ENCODE data around the gene MINDY4. TPM values are rescaled to one million over a fixed set of nuclear protein-coding genes. Genes with fewer than 3 reads are reported as not detected.

The MINDY4 gene
- total RNA-seq, 1 experiment from 2014 or later, result 2.1 TPM

DNA sequence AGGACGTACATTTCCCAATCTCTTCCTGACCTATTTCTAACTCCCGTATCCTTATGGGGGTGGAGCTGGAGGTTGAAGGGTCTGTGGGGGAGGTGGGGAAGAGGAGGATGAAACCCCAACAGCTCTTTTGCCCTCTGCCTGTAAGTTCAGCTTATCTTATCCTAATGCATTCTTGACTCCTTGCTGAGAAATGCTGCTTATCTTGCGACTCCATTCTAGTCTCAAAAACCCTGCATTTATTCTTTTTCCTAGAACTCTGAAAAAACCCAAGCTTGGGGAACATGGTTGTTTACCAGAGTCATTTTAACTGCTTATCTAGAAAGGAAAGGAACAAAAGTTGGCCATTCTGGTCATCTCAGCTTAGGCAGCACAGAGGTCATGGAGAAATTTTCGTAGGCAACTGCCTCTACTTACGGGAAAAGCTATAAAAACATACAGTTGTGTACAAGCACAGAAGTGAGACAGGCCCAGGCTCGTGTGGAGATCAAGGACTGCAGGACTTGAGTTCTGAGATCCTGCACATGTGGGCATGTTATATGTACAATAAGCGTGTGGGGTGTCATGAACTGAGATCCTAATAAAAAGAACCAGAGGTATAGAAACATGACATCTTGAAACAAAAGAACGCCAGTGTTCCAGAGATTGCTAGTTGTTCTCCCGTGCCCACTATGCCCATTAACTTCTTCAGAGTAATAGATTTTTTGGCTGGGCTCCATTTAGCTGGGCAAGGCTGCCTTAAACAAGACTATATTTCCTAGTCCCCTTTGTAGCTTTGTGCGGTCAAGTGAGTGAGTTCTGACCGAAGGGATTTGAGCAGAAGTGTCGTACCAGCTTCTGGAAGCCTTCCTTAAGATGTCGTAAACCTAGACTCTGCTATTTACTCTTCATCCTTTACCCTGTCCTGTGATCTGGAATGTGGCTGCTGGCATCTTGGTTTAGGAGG lies 9.7 kb upstream of the MINDY4 start:
- ChIA-PET POLR2A (no interaction called here), CTCF (no interaction called here)
- Mint-ChIP-seq H3K9me3 (ENCODE audit: unreplicated experiment) (no peaks in the 10 kb centered on the region), H3K4me1 (ENCODE audit: low read depth, unreplicated experiment) (peaks cover 11% of the 10 kb centered on the region), H3K4me3 (ENCODE audit: unreplicated experiment) (no peak overlapping the region), H3K36me3 (ENCODE audit: insufficient read depth, unreplicated experiment) (no peaks in the 10 kb centered on the region), H3K27ac (ENCODE audit: unreplicated experiment) (no peak overlapping the region), H3K27me3 (ENCODE audit: insufficient read depth, unreplicated experiment) (no peaks in the 10 kb centered on the region)
- Histone ChIP-seq H3K4me3 (ENCODE audit: low read depth, low read length) (no peak overlapping the region), H3K4me1 (peaks cover 16% of the 10 kb centered on the region), H3K36me3 (ENCODE audit: control insufficient read depth, insufficient read depth, low read length) (no peaks in the 10 kb centered on the region), H3K27me3 (replicated peaks; ENCODE audit: control insufficient read depth, insufficient read depth, low read length) (no peaks in the 10 kb centered on the region), H3K9me3 (no peaks in the 10 kb centered on the region)
- no peak for DNase-seq
- no TSS peak for BruUV-seq (replicated peaks)
- TF ChIP-seq, protein P1, sequence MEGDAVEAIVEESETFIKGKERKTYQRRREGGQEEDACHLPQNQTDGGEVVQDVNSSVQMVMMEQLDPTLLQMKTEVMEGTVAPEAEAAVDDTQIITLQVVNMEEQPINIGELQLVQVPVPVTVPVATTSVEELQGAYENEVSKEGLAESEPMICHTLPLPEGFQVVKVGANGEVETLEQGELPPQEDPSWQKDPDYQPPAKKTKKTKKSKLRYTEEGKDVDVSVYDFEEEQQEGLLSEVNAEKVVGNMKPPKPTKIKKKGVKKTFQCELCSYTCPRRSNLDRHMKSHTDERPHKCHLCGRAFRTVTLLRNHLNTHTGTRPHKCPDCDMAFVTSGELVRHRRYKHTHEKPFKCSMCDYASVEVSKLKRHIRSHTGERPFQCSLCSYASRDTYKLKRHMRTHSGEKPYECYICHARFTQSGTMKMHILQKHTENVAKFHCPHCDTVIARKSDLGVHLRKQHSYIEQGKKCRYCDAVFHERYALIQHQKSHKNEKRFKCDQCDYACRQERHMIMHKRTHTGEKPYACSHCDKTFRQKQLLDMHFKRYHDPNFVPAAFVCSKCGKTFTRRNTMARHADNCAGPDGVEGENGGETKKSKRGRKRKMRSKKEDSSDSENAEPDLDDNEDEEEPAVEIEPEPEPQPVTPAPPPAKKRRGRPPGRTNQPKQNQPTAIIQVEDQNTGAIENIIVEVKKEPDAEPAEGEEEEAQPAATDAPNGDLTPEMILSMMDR (IDR thresholded peaks at IDR 0.05; ENCODE audit: insufficient read depth in 1 of 2, low read depth in 1 of 2, low read length in 1 of 2, severe bottlenecking in 1 of 2, unreplicated experiment in 1 of 2), result no peak
- intact Hi-C loops (cut with micrococcal nuclease; ENCODE audit: unreplicated experiment), result no loop called here

GRCh38 chr7:30764030-30764975 lies 6.9 kb upstream of the MINDY4 start:
- no peak for DNase-seq

DNA sequence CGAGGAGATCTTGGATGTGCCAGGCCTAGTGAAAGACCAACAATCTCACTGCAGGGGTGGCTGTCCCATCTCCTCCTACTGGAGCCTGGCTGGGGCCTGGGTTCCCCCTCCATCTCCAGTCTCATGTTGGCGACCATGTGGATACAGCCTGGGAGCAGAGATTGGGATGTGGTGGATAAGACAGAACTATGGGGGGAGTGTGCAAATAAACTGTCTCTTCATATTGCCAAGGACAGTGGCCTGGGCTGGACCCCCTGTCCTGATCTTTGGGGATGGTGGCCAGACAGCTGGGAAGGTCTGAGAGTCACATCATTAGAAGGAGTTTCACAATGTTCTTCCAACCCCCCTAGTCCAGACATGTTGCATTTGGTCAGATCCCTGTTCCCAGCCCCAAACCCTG lies 5.8 kb upstream of the MINDY4 start:
- TF ChIP-seq, protein P1 (IDR thresholded peaks at IDR 0.05; ENCODE audit: insufficient read depth in 1 of 2, low read depth in 1 of 2, low read length in 1 of 2, severe bottlenecking in 1 of 2, unreplicated experiment in 1 of 2), result no peak
- H3K9me3 Mint-ChIP-seq (ENCODE audit: unreplicated experiment), result no peaks in the 10 kb centered on the region
- H3K27me3 Mint-ChIP-seq (ENCODE audit: insufficient read depth, unreplicated experiment), result no peaks in the 10 kb centered on the region
- H3K4me1 ChIP-seq, result peaks cover 16% of the 10 kb centered on the region
- no peak for DNase-seq
- H3K9me3 ChIP-seq, result no peaks in the 10 kb centered on the region
- POLR2A ChIA-PET, result no interaction called here
- no peak overlapping the region for H3K4me3 Mint-ChIP-seq (ENCODE audit: unreplicated experiment)
- intact Hi-C loops (cut with micrococcal nuclease; ENCODE audit: unreplicated experiment), result no loop called here
- no TSS peak for BruUV-seq (replicated peaks)
- peaks cover 11% of the 10 kb centered on the region for H3K4me1 Mint-ChIP-seq (ENCODE audit: low read depth, unreplicated experiment)
- CTCF ChIA-PET, result no interaction called here
- no peaks in the 10 kb centered on the region for H3K36me3 Mint-ChIP-seq (ENCODE audit: insufficient read depth, unreplicated experiment)
- no peak overlapping the region for H3K27ac Mint-ChIP-seq (ENCODE audit: unreplicated experiment)
- H3K27me3 ChIP-seq (replicated peaks; ENCODE audit: control insufficient read depth, insufficient read depth, low read length), result no peaks in the 10 kb centered on the region
- H3K4me3 ChIP-seq (ENCODE audit: low read depth, low read length), result no peak overlapping the region
- H3K36me3 ChIP-seq (ENCODE audit: control insufficient read depth, insufficient read depth, low read length), result no peaks in the 10 kb centered on the region

More at GRCh38 chr7:30764030-30764975, 6.9 kb upstream of the MINDY4 start:
- BruUV-seq (replicated peaks), result no TSS peak
- Mint-ChIP-seq H3K4me3 (ENCODE audit: unreplicated experiment) (no peak overlapping the region), H3K27me3 (ENCODE audit: insufficient read depth, unreplicated experiment) (no peaks in the 10 kb centered on the region), H3K9me3 (ENCODE audit: unreplicated experiment) (no peaks in the 10 kb centered on the region), H3K27ac (ENCODE audit: unreplicated experiment) (no peak overlapping the region), H3K4me1 (ENCODE audit: low read depth, unreplicated experiment) (peaks cover 11% of the 10 kb centered on the region), H3K36me3 (ENCODE audit: insufficient read depth, unreplicated experiment) (no peaks in the 10 kb centered on the region)
- intact Hi-C loops (cut with micrococcal nuclease; ENCODE audit: unreplicated experiment), result no loop called here
- CTCF ChIA-PET, result no interaction called here
- Histone ChIP-seq H3K4me1 (peaks cover 16% of the 10 kb centered on the region), H3K9me3 (no peaks in the 10 kb centered on the region), H3K27me3 (replicated peaks; ENCODE audit: control insufficient read depth, insufficient read depth, low read length) (no peaks in the 10 kb centered on the region), H3K4me3 (ENCODE audit: low read depth, low read length) (no peak overlapping the region), H3K36me3 (ENCODE audit: control insufficient read depth, insufficient read depth, low read length) (no peaks in the 10 kb centered on the region)
- POLR2A ChIA-PET, result no interaction called here
- TF ChIP-seq, protein P1 (IDR thresholded peaks at IDR 0.05; ENCODE audit: insufficient read depth in 1 of 2, low read depth in 1 of 2, low read length in 1 of 2, severe bottlenecking in 1 of 2, unreplicated experiment in 1 of 2), result no peak
